ENCODE data around the gene NSMCE3.

The NSMCE3 gene

GRCh38 chr15:29269485-29270168 is at the start of gene NSMCE3:
Gene NSMCE3, minus strand, starts transcription at chr15:29269822. Its CDS starts 117 bp downstream, at chr15:29269705.
- DNase-seq = peak; percentile 90 to 91

- no peak for DNase-seq
Observed at GRCh38 chr15:29316422-29316821, 46.8 kb upstream of the NSMCE3 start.

GRCh38 chr15:29312387-29312786 is 42.8 kb upstream of the NSMCE3 start:
- DNase-seq = no peak

GRCh38 chr15:29311696-29312095 is 42.1 kb upstream of the NSMCE3 start:
- DNase-seq = no peak

GRCh38 chr15:29309139-29309538 is 39.5 kb upstream of the NSMCE3 start:
- DNase-seq = no peak

GRCh38 chr15:29308299-29308698 is 38.7 kb upstream of the NSMCE3 start:
- no peak for DNase-seq

GRCh38 chr15:29305556-29305955 is 35.9 kb upstream of the NSMCE3 start:
- DNase-seq = no peak

GRCh38 chr15:29302871-29303270 is 33.2 kb upstream of the NSMCE3 start:
- DNase-seq = no peak

- no peak for DNase-seq
Observed at GRCh38 chr15:29299784-29300183, 30.2 kb upstream of the NSMCE3 start.

GRCh38 chr15:29299331-29299730 is 29.7 kb upstream of the NSMCE3 start:
- no peak for DNase-seq

GRCh38 chr15:29294732-29295325 is 25.2 kb upstream of the NSMCE3 start:
- no peak for DNase-seq

GRCh38 chr15:29291067-29291845 is 21.6 kb upstream of the NSMCE3 start:
- DNase-seq = no peak

GRCh38 chr15:29289173-29289572 is 19.6 kb upstream of the NSMCE3 start:
- no peak for DNase-seq

GRCh38 chr15:29285386-29285785 is 15.8 kb upstream of the NSMCE3 start:
- no peak for DNase-seq

GRCh38 chr15:29283381-29283780 is 13.8 kb upstream of the NSMCE3 start:
- no peak for DNase-seq

- DNase-seq = no peak
Observed at GRCh38 chr15:29280514-29280913, 10.9 kb upstream of the NSMCE3 start.

- no peak for DNase-seq
Observed at GRCh38 chr15:29278436-29279105, 8.9 kb upstream of the NSMCE3 start.

GRCh38 chr15:29276366-29276765 is 6.7 kb upstream of the NSMCE3 start:
- no peak for DNase-seq

- no peak for DNase-seq
Observed at GRCh38 chr15:29275855-29276254, 6.2 kb upstream of the NSMCE3 start.

GRCh38 chr15:29274946-29275345 is 5.3 kb upstream of the NSMCE3 start:
- DNase-seq = no peak

GRCh38 chr15:29272219-29272618 is 2.6 kb upstream of the NSMCE3 start:
- DNase-seq = no peak

- DNase-seq = no peak
Observed at GRCh38 chr15:29270976-29271375, 1.4 kb upstream of the NSMCE3 start.

- peak in 1 of 2 donors; percentile 19 for DNase-seq
Observed at GRCh38 chr15:29270169-29270955, 740 bp upstream of the NSMCE3 start.

Data from stimulated activated CD4-positive, alpha-beta T cell treated with anti-CD3 and anti-CD28 coated beads, Interleukin-2, amount 100 ng/mL, for 24 hours (primary cell).